GM12872 (cell line): ENCODE data around the gene IKZF5.

Experiments used
- TF ChIP-seq, protein P1 (sequence below): IDR thresholded peaks from 3 replicates; pipeline ENCODE4 v1.5.1; 2011; ENCODE audit warnings: low read depth, mild to moderate bottlenecking, low read length, moderate library complexity; ENCODE audit not compliant: insufficient read depth

IKZF5 gene, protein sequence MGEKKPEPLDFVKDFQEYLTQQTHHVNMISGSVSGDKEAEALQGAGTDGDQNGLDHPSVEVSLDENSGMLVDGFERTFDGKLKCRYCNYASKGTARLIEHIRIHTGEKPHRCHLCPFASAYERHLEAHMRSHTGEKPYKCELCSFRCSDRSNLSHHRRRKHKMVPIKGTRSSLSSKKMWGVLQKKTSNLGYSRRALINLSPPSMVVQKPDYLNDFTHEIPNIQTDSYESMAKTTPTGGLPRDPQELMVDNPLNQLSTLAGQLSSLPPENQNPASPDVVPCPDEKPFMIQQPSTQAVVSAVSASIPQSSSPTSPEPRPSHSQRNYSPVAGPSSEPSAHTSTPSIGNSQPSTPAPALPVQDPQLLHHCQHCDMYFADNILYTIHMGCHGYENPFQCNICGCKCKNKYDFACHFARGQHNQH

DNA sequence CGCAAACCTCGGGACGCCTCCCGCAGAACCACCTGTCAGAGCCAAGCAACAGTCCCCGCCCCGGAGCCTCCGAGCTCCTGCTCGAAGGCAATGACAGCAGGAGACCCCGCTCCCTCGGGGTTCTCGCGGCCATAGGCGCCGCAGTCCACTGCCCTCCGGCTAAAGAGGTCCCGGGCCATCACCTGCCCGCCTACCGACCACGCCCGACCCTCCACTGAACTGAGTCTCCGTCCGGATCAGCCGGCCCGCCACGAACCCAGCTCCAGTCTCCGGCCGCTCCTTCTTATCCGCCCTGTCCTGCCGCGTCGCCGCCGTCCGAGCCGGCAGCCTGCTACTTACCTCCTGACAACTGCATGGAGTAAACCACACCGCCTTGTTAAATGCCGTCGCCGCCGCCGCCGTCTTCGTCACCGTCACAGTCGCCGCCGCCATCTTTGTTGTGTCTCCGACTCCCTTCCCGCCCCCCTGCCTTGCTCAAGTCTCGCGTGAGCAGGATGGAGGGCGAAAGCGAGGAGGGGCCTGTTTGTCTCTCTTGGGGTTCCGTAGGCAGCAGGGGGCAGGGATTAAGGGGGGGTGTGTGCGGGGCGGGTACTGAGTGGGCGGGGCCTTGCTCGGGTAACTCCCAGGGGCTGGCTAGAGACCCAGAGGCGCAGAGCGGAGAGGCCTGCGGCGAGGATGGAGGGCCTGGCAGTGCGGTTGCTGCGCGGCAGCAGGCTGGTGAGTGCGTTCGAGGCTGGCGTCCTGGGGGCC, at the start of gene IKZF5, which contains the start of gene ACADSB:
IKZF5 (minus strand) TSS at position 441 of the 750 bp plus-strand sequence. CDS start 10,170 bp downstream, outside the sequence.
ACADSB (plus strand) TSS at position 652 of the 750 bp plus-strand sequence; CDS start at position 676, 24 bp downstream.
- TF ChIP-seq, protein P1, sequence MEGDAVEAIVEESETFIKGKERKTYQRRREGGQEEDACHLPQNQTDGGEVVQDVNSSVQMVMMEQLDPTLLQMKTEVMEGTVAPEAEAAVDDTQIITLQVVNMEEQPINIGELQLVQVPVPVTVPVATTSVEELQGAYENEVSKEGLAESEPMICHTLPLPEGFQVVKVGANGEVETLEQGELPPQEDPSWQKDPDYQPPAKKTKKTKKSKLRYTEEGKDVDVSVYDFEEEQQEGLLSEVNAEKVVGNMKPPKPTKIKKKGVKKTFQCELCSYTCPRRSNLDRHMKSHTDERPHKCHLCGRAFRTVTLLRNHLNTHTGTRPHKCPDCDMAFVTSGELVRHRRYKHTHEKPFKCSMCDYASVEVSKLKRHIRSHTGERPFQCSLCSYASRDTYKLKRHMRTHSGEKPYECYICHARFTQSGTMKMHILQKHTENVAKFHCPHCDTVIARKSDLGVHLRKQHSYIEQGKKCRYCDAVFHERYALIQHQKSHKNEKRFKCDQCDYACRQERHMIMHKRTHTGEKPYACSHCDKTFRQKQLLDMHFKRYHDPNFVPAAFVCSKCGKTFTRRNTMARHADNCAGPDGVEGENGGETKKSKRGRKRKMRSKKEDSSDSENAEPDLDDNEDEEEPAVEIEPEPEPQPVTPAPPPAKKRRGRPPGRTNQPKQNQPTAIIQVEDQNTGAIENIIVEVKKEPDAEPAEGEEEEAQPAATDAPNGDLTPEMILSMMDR, result no peak

DNA sequence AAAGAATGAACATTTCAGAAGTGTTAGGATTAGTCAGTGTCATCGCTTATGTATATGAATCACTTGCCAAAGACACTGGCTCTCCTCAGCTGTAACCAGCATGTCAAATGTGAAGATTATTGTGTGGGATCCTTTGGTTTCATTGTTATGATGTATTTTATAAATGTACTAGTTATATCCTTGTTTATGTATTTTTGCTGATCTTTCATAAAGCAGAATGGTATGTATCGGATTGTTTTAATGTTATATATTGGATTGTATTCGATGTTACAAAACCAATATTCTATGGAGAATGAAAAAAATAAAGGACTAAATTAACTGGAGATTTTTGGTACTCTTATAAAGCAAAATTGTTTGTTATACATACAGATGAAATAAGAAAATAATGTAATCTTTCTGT, 49.4 kb upstream of the IKZF5 start:
- TF ChIP-seq, protein P1, result no peak

DNA sequence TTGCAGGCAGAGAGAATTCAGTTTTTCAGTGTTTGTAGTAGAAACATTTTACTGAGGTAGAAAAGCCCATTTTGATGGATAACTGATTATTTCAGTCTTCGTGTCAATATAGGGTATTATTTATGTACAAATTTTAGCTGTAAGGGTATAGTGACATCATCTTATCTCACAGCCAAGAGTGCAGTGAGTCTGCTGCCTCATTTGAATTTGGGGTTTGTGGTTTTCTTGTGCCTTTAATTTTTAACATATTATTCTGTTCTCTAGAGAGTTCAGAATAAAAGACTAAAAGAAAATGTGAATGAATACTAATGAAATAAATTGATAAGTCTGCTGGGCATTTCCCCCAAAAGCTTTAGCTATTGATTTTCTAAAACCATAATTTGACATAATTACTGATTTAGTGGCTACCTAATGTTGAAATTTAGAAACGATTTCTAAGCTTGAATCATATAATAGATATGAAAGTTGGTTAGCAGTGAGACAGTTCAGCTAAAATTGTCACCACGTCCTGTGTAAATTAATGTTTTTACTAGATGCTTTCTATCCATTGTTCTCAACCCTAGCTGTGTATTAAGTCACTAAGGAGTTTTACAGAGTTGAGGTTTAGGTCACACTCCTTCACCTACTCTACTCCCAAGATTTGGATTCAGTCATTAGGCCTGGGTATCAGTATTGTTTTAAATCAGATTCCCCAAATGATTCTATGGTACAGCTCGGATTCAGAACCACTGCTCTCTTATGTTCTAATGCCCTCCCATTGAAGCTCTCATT, 37.6 kb upstream of the IKZF5 start:
- TF ChIP-seq, protein P1, result no peak

DNA sequence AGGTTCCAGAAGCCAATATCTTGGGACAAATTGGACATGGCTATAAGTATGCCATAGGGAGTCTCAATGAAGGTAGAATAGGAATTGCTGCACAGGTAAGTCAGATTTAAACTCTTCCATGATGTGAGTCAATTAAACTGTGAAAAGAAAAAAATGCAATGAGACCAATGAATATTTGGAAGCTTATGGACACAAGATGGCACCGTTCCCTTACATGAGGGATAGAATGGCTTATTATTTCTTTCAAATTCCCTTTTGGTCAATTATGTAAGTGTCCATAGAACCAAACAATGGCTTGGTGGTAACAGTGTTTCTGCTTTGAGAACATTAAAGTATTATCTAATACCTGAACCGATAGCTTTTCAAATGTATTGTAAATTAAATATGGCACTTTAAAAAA, 35.8 kb upstream of the IKZF5 start:
- TF ChIP-seq, protein P1, result peak; percentile 21; the same call in 2 of the 3 replicates

DNA sequence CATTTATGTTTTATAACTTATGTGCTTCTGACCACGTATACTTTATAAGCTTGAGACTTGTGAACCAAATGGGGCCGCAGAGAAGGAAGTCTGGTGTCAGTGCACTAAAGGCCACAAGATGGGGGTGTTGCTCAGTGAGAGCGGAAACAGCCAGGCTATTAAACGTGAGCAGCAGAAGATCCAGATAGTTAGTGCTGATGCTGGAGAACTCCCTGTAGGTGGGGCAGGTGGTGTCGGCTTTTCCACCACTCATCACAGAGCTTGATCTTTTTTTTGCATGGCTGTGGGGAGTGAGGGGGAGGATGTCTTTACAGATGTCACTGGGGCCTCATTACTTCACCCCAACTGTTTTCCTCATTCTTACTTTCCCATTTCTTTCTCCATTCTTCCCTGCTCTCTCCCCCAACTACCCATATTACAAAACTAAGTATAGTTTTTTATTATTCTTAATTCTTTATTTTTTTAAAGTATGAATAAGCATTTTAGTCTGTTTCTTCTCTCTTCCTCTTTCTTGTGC, 34.9 kb upstream of the IKZF5 start:
- TF ChIP-seq, protein P1, result peak; percentile 84

DNA sequence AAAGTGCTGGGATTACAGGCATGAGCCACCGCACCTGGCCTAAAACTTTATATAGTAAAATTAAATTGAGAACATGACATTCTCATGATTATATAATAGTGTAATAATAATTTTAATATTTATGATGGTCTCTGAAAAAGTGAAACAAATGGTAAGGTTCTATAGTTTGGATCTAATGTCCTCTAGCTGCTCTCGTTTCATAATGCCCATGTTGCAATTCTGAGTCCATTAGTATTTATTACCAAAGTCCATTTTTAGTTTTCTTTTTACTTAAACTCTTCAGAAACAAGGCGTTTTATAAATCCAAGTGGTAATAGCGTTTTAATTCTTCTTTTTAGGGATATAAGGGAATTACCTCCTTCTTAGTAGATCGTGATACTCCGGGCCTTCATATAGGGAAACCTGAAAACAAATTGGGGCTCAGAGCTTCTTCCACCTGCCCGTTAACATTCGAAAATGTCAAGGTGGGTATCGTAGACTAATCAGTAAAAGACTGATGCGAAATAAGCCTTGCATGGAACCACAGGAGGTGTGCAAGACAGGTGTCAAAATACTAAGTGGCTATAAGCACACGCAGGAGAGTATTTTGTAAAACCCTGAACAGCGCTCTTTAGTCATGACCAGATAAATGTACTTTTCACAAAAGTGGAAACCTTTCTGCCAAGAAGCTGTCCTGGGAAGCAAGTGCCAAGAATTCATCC, 34.3 kb upstream of the IKZF5 start:
- TF ChIP-seq, protein P1, result no peak
